GM10248 (cell line): ENCODE data around the gene MET.

Experiments
- CTCF ChIA-PET: fragments of 300-600 bp; sonication (Branson Sonifier 250); formaldehyde crosslinking; extraction: SDS; loops from one replicate; lab custom pipeline; 2021; ENCODE audit warnings: antibody characterized with exemption; lab: Yijun Ruan, JAX
- POLR2A ChIA-PET: fragments of 350-650 bp; sonication (Branson Sonifier 250); formaldehyde crosslinking; extraction: SDS; loops from one replicate; lab custom pipeline; 2020; ENCODE audit warnings: antibody characterized with exemption; lab: Yijun Ruan, JAX
- DNase-seq: peaks from one replicate; pipeline ENCODE4 v3.0.0; 2012; ENCODE audit errors: extremely low spot score
- CTCF ChIP-seq: IDR thresholded peaks from 2 replicates; pipeline ENCODE4 v1.5.1; 2012; ENCODE audit warnings: mild to moderate bottlenecking, low read depth; ENCODE audit errors: extremely low read depth, missing control alignments, control extremely low read depth

Gene MET

GRCh38 chr7:116661865-116662264 is 10.1 kb upstream of the MET start:
- no peak for TF ChIP-seq CTCF
- CTCF ChIA-PET = interaction anchor here (1.6 kb wide), 1 partner anchor 70 kb away, joined by 4 read pairs; no protein-coding TSS in a partner anchor
- DNase-seq = no peak
- POLR2A ChIA-PET = no interaction called here

GRCh38 chr7:116663744-116664143 is 8.3 kb upstream of the MET start:
- no peak for DNase-seq
- ChIA-PET CTCF (no interaction called here), POLR2A (no interaction called here)
- no peak for TF ChIP-seq CTCF

- TF ChIP-seq CTCF = no peak
- ChIA-PET POLR2A (no interaction called here), CTCF (no interaction called here)
- DNase-seq = no peak
These were observed 6.5 kb upstream of the MET start for GRCh38 chr7:116665332-116665996.

- CTCF ChIA-PET = interaction anchor here (0.7 kb wide), 1 partner anchor 9 kb away, joined by 3 read pairs; no protein-coding TSS in a partner anchor
- no peak for DNase-seq
- POLR2A ChIA-PET = no interaction called here
- no peak for TF ChIP-seq CTCF
These were observed 2.2 kb upstream of the MET start for GRCh38 chr7:116669769-116670168.

GRCh38 chr7:116670409-116671015 is 1.5 kb upstream of the MET start:
- TF ChIP-seq CTCF = no peak
- no peak for DNase-seq
- ChIA-PET POLR2A (no interaction called here), CTCF (interaction anchor here (0.8 to 1.4 kb wide), 4 partner anchors 24 to 141 kb away, joined by 3 read pairs; no protein-coding TSS in a partner anchor)

- DNase-seq = no peak
- TF ChIP-seq CTCF = no peak
- POLR2A ChIA-PET = no interaction called here
- CTCF ChIA-PET = interaction anchor here (0.8 to 1.4 kb wide), 7 partner anchors 13 to 140 kb away, joined by 3 to 5 read pairs (median 3); no protein-coding TSS in a partner anchor
These were observed 885 bp upstream of the MET start for GRCh38 chr7:116671111-116671510.
